GM19025 (cell line): Measurements from ENCODE around the gene DHCR7.

ENCODE experiments used
- ATAC-seq: cut with Tn5 transposase; IDR thresholded peaks from one replicate; pipeline ENCODE4 v1.9.1; 2021; ENCODE audit warnings: mild to moderate bottlenecking, low read depth, moderate library complexity; ENCODE audit not compliant: unreplicated experiment

DHCR7 gene

GRCh38 chr11:71459076-71459766, 11.0 kb upstream of the DHCR7 start:
- no peak for ATAC-seq

- no peak for ATAC-seq
These were observed 10.2 kb upstream of the DHCR7 start for GRCh38 chr11:71458146-71459070.

GRCh38 chr11:71456831-71457230, 8.6 kb upstream of the DHCR7 start:
- no peak for ATAC-seq

- no peak for ATAC-seq
These were observed 8.1 kb upstream of the DHCR7 start for GRCh38 chr11:71456294-71456693.

GRCh38 chr11:71454470-71455113, 6.4 kb upstream of the DHCR7 start:
- no peak for ATAC-seq

- no peak for ATAC-seq
These were observed 5.7 kb upstream of the DHCR7 start for GRCh38 chr11:71453918-71454304.

GRCh38 chr11:71453037-71453917, 5.1 kb upstream of the DHCR7 start, which contains the start of gene NADSYN1:
NADSYN1 (plus strand) TSS chr11:71453203; CDS start chr11:71453297, 94 bp downstream.
- peak; percentile 47 for ATAC-seq

GRCh38 chr11:71452199-71453036, 4.2 kb upstream of the DHCR7 start:
- ATAC-seq, result no peak

GRCh38 chr11:71451596-71452198, 3.5 kb upstream of the DHCR7 start:
- no peak for ATAC-seq

- no peak for ATAC-seq
These were observed 2.7 kb upstream of the DHCR7 start for GRCh38 chr11:71450939-71451338.

GRCh38 chr11:71450507-71450906, 2.3 kb upstream of the DHCR7 start:
- ATAC-seq, result no peak

- ATAC-seq, result no peak
These were observed 1.4 kb upstream of the DHCR7 start for GRCh38 chr11:71449596-71449995.

- ATAC-seq, result no peak
These were observed 369 bp downstream of the DHCR7 start for GRCh38 chr11:71447791-71448256.

GRCh38 chr11:71446942-71447688, 1.1 kb downstream of the DHCR7 start:
- no peak for ATAC-seq

GRCh38 chr11:71446150-71446549, 2.0 kb downstream of the DHCR7 start:
- no peak for ATAC-seq

- no peak for ATAC-seq
These were observed 3.4 kb downstream of the DHCR7 start for GRCh38 chr11:71444811-71445210.

- no peak for ATAC-seq
These were observed 4.3 kb downstream of the DHCR7 start for GRCh38 chr11:71443736-71444445.
